A673 (cell line): ENCODE data around the gene LTV1. TPM values are rescaled to one million over a fixed set of nuclear protein-coding genes. Genes with fewer than 3 reads are reported as not detected.
"Not testable (repeated sequence)": the region's sequence is repeated elsewhere in the genome, so short reads cannot be mapped to it uniquely, and the experiment has no call there.

Experiments
- BruUV-seq: library from RNA; stranded (reverse); fragments of 400-500 nt; replicated peaks from 2 replicates; lab custom pipeline; 2021; lab: Mats Ljungman, UMichigan
- CTCF ChIA-PET: fragments of 300-600 bp; sonication (Branson Sonifier 250); formaldehyde crosslinking; loops from one replicate; lab custom pipeline; 2022; ENCODE audit warnings: antibody characterized with exemption; lab: Charles Lee
- POLR2A ChIA-PET: fragments of 300-600 bp; sonication (Branson Sonifier 250); formaldehyde crosslinking; loops from one replicate; lab custom pipeline; 2022; ENCODE audit warnings: antibody characterized with exemption; ENCODE audit not compliant: low non-redundant PET; lab: Charles Lee
- DNase-seq: peaks from one replicate; pipeline ENCODE4 v3.0.0-alpha.2; 2015; ENCODE audit warnings: low spot score
- H3K27ac ChIP-seq: fragments of 200-600 bp; sonication (generic); 2 replicates; pipeline ENCODE4 v1.5.1; 2016; ENCODE audit warnings: mixed run types, low read depth, mild to moderate bottlenecking, mixed read lengths, antibody characterized with exemption, low read length; ENCODE audit not compliant: poor library complexity, severe bottlenecking
- H3K27me3 ChIP-seq: fragments of 200-600 bp; sonication (generic); replicated peaks from 2 replicates; pipeline ENCODE4 v1.6.1; 2017; ENCODE audit warnings: mixed run types, low read depth, mild to moderate bottlenecking, mixed read lengths, antibody characterized with exemption, low read length; ENCODE audit not compliant: insufficient read depth, poor library complexity
- H3K36me3 ChIP-seq: fragments of 200-600 bp; sonication (generic); 2 replicates; pipeline ENCODE4 v1.6.1; 2016; ENCODE audit warnings: mixed run types, mild to moderate bottlenecking, mixed read lengths, antibody characterized with exemption, low read length; ENCODE audit not compliant: insufficient read depth, poor library complexity, severe bottlenecking
- H3K4me1 ChIP-seq: fragments of 200-600 bp; sonication (generic); 2 replicates; pipeline ENCODE4 v1.6.1; 2017; ENCODE audit warnings: mixed run types, mild to moderate bottlenecking, mixed read lengths, antibody characterized with exemption, low read length; ENCODE audit not compliant: insufficient read depth, poor library complexity, severe bottlenecking
- H3K4me3 ChIP-seq: fragments of 200-600 bp; sonication (generic); 2 replicates; pipeline ENCODE4 v1.5.1; 2016; ENCODE audit warnings: low read depth, mixed run types, mild to moderate bottlenecking, mixed read lengths, low read length; ENCODE audit not compliant: poor library complexity, severe bottlenecking
- H3K9me3 ChIP-seq: fragments of 200-600 bp; sonication (generic); 2 replicates; pipeline ENCODE4 v1.6.1; 2016; ENCODE audit warnings: mixed run types, low read depth, mild to moderate bottlenecking, mixed read lengths, antibody characterized with exemption, low read length; ENCODE audit not compliant: poor library complexity, severe bottlenecking
- CTCF ChIP-seq: fragments of 300-800, 200-600 bp; sonication (generic); conservative IDR thresholded peaks from 2 replicates; pipeline ENCODE4 v1.5.1; 2017; ENCODE audit warnings: low read depth, mild to moderate bottlenecking, antibody characterized with exemption, low read length, moderate library complexity, mixed read lengths
- EZH2 ChIP-seq: fragments of 200-600 bp; sonication (generic); IDR thresholded peaks from 2 replicates; pipeline ENCODE4 v1.6.1; 2017; ENCODE audit warnings: borderline replicate concordance, low read depth, mild to moderate bottlenecking, mixed read lengths, antibody characterized with exemption, low read length; ENCODE audit not compliant: poor library complexity, severe bottlenecking
- intact Hi-C: fragments of 100-400 bp; cut with micrococcal nuclease; formaldehyde crosslinking; loops from one replicate; pipeline ENCODE4 v1.10.0; 2022; ENCODE audit not compliant: unreplicated experiment
- total RNA-seq: library from RNA; stranded (reverse); gene quantifications from 2 replicates; pipeline ENCODE4 v1.2.3, GENCODE V29; 2021

LTV1 gene
- total RNA-seq, 1 experiment from 2014 or later: 51.8 TPM

- BruUV-seq: no TSS peak
- ChIA-PET POLR2A (interaction anchor here (0.7 kb wide), 1 partner anchor 15 kb away, joined by 3 read pairs; no protein-coding TSS in a partner anchor), CTCF (no interaction called here)
- TF ChIP-seq CTCF (no peak), EZH2 (no peak)
- no peak overlapping the region for H3K4me3 ChIP-seq
- intact Hi-C loops: no loop called here
- no peaks in the 10 kb centered on the region for H3K9me3 ChIP-seq
- DNase-seq: no peak
- peaks cover 53% of the 10 kb centered on the region for H3K36me3 ChIP-seq
- no peaks in the 10 kb centered on the region for H3K27me3 ChIP-seq
- H3K27ac ChIP-seq: no peak overlapping the region
- H3K4me1 ChIP-seq: no peaks in the 10 kb centered on the region
Measured at GRCh38 chr6:143863771-143864170, 20.6 kb downstream of the LTV1 start.

- no peak within 1 kb of the TSS for H3K27ac ChIP-seq
- no TSS peak for BruUV-seq
- POLR2A ChIA-PET: interaction anchor here (0.7 kb wide), 1 partner anchor 15 kb away, joined by 3 read pairs; no protein-coding TSS in a partner anchor
- no peaks in the 10 kb centered on the region for H3K9me3 ChIP-seq
- no peak for TF ChIP-seq EZH2
- no peak for TF ChIP-seq CTCF
- H3K4me3 ChIP-seq: no peak within 1 kb of the TSS
- DNase-seq: no peak
- no peaks in the 10 kb centered on the region for H3K27me3 ChIP-seq
- CTCF ChIA-PET: no interaction called here
- H3K36me3 ChIP-seq: peaks cover 48% of the 10 kb centered on the region
- intact Hi-C loops: no loop called here
- H3K4me1 ChIP-seq: no peaks in the 10 kb centered on the region
Measured at GRCh38 chr6:143864234-143864633, 21.1 kb downstream of the LTV1 start, which contains the start of gene ZC2HC1B. Gene ZC2HC1B (plus strand): TSS chr6:143864474. CDS start chr6:143864540, 66 bp downstream.

GRCh38 chr6:143867236-143867635, 24.1 kb downstream of the LTV1 start:
- TF ChIP-seq CTCF (no peak), EZH2 (no peak)
- POLR2A ChIA-PET: no interaction called here

GRCh38 chr6:143868808-143869207, 25.7 kb downstream of the LTV1 start:
- intact Hi-C loops, POLR2A ChIA-PET, CTCF ChIA-PET: not testable (repeated sequence)

More at GRCh38 chr6:143867236-143867635, 24.1 kb downstream of the LTV1 start:
- H3K4me1 ChIP-seq: no peaks in the 10 kb centered on the region
- no peaks in the 10 kb centered on the region for H3K9me3 ChIP-seq
- CTCF ChIA-PET: no interaction called here
- no peak overlapping the region for H3K4me3 ChIP-seq
- H3K27me3 ChIP-seq: no peaks in the 10 kb centered on the region
- DNase-seq: no peak
- no peak overlapping the region for H3K27ac ChIP-seq
- no TSS peak for BruUV-seq
- intact Hi-C loops: no loop called here
- peaks cover 22% of the 10 kb centered on the region for H3K36me3 ChIP-seq

GRCh38 chr6:143871202-143871730, 28.1 kb downstream of the LTV1 start:
- H3K9me3 ChIP-seq, BruUV-seq, POLR2A ChIA-PET, DNase-seq, H3K36me3 ChIP-seq, H3K4me3 ChIP-seq, H3K4me1 ChIP-seq, H3K27me3 ChIP-seq, CTCF ChIA-PET, H3K27ac ChIP-seq, intact Hi-C loops: not testable (repeated sequence)

More at GRCh38 chr6:143868808-143869207, 25.7 kb downstream of the LTV1 start:
- not testable (repeated sequence) for H3K36me3 ChIP-seq, H3K27ac ChIP-seq, H3K4me3 ChIP-seq, H3K27me3 ChIP-seq, BruUV-seq, H3K9me3 ChIP-seq, H3K4me1 ChIP-seq, DNase-seq
